Gastrocnemius medialis (tissue), 4 donors: ENCODE data around the gene METTL15. TPM values are rescaled to one million over a fixed set of nuclear protein-coding genes. Genes with fewer than 3 reads are reported as not detected.

ENCODE experiments used
- ATAC-seq, 2 donors: fragments of 150-250 bp; one replicate each; pipeline ENCODE4 v1.9.1; 2016
- DNase-seq, 2 donors: peaks; one replicate each; pipeline ENCODE4 v3.0.0-alpha.2; 2019
- H3K27ac ChIP-seq, 4 donors: fragments of 200-600 bp; sonication (generic); 1 replicate in 1 of 4; 2 replicates in 3 of 4; pipeline ENCODE4 v1.5.1; 2016 to 2018; ENCODE audit warnings: mild to moderate bottlenecking in 2 of 4, moderate library complexity in 1 of 4
- H3K27me3 ChIP-seq, 3 donors: fragments of 200-600 bp; sonication (generic) in 2 of 3; 1 replicate in 1 of 3; 2 replicates in 2 of 3; pipeline versions ENCODE4 v1.5.1 to v1.6.0; 2016 to 2019; ENCODE audit warnings: mild to moderate bottlenecking in 1 of 3, moderate library complexity in 1 of 3
- H3K36me3 ChIP-seq, 2 donors: fragments of 200-600 bp; sonication (generic) in 1 of 2; one replicate each; pipeline ENCODE4 v1.5.1; 2017 to 2018
- H3K4me1 ChIP-seq, 2 donors: fragments of 200-600 bp; sonication (generic) in 1 of 2; one replicate each; pipeline ENCODE4 v1.5.1; 2016 to 2017; ENCODE audit warnings: mild to moderate bottlenecking in 2 of 2
- H3K4me3 ChIP-seq, 4 donors: fragments of 200-600 bp; sonication (generic) in 3 of 4; 1 replicate in 1 of 4; 2 replicates in 3 of 4; pipeline ENCODE4 v1.5.1; 2016 to 2019; ENCODE audit warnings: mild to moderate bottlenecking in 2 of 4
- H3K9me3 ChIP-seq, 3 donors: fragments of 200-600 bp; sonication (generic) in 2 of 3; 1 replicate in 1 of 3; 2 replicates in 2 of 3; pipeline ENCODE4 v1.5.1; 2016 to 2019
- POLR2A ChIP-seq, 2 donors: fragments of 450-650 bp; IDR thresholded peaks; one replicate each; pipeline ENCODE4 v1.6.1; 2017; ENCODE audit warnings: antibody characterized with exemption in 2 of 2, mild to moderate bottlenecking in 2 of 2, moderate library complexity in 2 of 2
- in situ Hi-C, 4 donors: fragments of 200-750 bp; cut with MboI; loops; one replicate each; pipeline versions ENCODE4 v1.15.0 to v1.8.0; 2017; ENCODE audit warnings: low sequenced_read_pairs in 4 of 4
- intact Hi-C: fragments of 100-400 bp; cut with DNase I; formaldehyde crosslinking; loops from one replicate; pipeline ENCODE4 v1.15.1; 2023; ENCODE audit warnings: low total_unique reads
- total RNA-seq, 4 donors: library from RNA; depleted of rRNA; stranded (reverse); fragments of >200 nt; gene quantifications; one replicate each; pipeline versions ENCODE4 v1.1.0 to v1.2.3, GENCODE V29; 2016
- TF ChIP-seq, protein P1 (sequence below), 5 experiments: fragments of 450-650 bp in 3 of 5; fragments of 200-600 bp in 2 of 5; sonication (generic) in 2 of 5; IDR thresholded peaks in 4 of 5; conservative IDR thresholded peaks in 1 of 5; 1 replicate in 4 of 5; 2 replicates in 1 of 5; pipeline ENCODE4 v1.5.1; 2016 to 2019; ENCODE audit warnings: antibody characterized with exemption in 5 of 5, mild to moderate bottlenecking in 3 of 5, moderate library complexity in 3 of 5

The METTL15 gene
- total RNA-seq, 4 donors from 2014 or later = 4.5 to 15.5 (median 6.7) TPM

DNA sequence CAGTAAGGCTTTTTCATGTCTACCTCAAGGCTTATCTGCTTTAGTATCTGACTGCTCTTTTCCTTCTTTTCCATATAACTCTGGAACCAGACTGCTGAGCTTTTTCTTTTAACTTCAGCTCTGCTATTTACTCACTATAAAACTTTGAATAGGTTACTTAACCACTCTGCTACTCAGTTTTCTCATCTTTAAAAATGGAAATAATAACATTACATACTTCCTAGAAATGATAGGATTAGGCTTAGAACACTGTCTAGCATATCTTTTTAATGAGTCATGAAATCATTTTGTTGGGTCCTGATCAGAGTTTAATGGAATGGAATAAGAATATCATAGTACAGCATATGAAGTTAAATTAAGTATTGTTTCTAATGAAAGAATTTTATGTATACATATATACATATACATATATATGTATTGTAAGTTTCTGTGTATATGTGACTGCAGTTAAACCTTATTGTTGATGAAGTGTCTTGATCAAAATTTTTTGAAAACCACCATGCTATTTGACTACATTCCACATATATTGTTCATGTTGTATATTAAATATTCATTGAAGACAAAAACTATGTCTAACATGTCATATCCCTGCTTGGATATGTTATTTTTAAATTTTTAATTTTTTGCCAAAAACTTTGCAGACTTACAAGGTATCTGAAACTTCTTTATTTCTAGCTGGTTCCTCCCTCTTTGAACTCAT, 120.2 kb downstream of the METTL15 start:
- no peak for TF ChIP-seq POLR2A (IDR thresholded peaks at IDR 0.05)
- TF ChIP-seq, protein P1, sequence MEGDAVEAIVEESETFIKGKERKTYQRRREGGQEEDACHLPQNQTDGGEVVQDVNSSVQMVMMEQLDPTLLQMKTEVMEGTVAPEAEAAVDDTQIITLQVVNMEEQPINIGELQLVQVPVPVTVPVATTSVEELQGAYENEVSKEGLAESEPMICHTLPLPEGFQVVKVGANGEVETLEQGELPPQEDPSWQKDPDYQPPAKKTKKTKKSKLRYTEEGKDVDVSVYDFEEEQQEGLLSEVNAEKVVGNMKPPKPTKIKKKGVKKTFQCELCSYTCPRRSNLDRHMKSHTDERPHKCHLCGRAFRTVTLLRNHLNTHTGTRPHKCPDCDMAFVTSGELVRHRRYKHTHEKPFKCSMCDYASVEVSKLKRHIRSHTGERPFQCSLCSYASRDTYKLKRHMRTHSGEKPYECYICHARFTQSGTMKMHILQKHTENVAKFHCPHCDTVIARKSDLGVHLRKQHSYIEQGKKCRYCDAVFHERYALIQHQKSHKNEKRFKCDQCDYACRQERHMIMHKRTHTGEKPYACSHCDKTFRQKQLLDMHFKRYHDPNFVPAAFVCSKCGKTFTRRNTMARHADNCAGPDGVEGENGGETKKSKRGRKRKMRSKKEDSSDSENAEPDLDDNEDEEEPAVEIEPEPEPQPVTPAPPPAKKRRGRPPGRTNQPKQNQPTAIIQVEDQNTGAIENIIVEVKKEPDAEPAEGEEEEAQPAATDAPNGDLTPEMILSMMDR (IDR thresholded peaks at IDR 0.05 in 4 of 5, conservative IDR thresholded peaks at IDR 0.05 in 1 of 5) = no peak
- DNase-seq (no peak), ATAC-seq (no peak)
- intact Hi-C loops = no loop called here
- Histone ChIP-seq H3K4me3 (no peak overlapping the region), H3K4me1 (no peaks in the 10 kb centered on the region), H3K36me3 (no peaks in the 10 kb centered on the region), H3K9me3 (no peaks in the 10 kb centered on the region), H3K27ac (no peak overlapping the region), H3K27me3 (no peaks in the 10 kb centered on the region)
- in situ Hi-C loops = no loop called here

DNA sequence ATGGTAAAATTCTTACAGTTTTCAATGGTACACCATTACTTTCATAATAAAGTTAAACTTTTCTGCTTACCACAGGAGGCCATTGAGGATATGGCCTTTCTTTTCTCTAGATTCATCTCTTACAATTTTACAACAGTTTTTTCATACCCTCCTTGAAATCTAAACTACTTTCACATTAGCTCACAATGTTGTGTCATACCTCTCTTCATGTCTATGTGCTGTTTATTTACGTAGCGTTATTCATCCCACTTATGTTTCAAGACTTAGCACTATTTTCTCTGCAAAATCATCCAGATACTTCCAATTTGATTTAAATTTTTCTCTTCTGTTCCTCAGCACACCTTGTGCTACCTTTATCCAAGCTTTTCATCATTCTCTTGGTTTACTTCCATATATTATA, 123.3 kb downstream of the METTL15 start:
- H3K4me1 ChIP-seq = no peaks in the 10 kb centered on the region
- DNase-seq (no peak), ATAC-seq (no peak)

DNA sequence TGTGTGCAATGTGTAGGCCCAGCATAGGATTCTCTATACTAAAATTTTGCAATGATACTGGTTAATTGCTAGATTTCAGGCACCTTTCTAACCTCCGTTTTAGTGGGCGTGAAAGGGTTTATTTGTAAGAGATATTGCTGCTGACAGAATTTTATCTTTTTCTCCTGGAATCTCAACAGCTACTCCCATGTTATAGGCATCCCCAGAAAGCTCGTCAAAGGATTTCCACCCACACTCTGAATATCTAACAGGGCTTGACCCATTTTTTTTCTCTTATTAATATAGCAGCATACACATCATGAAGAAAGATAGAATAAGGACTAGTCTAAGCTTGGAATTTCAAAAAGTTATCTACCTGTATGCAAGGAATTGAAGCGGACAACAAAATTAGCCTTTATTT, 124.5 kb downstream of the METTL15 start:
- in situ Hi-C loops (no loop called here), intact Hi-C loops (no loop called here)
- DNase-seq (no peak), ATAC-seq (no peak)
- no peaks in the 10 kb centered on the region for H3K27me3 ChIP-seq
- H3K27ac ChIP-seq = no peak overlapping the region
- H3K9me3 ChIP-seq = no peaks in the 10 kb centered on the region
- H3K4me1 ChIP-seq = no peaks in the 10 kb centered on the region
- no peaks in the 10 kb centered on the region for H3K36me3 ChIP-seq
- TF ChIP-seq, protein P1 (IDR thresholded peaks at IDR 0.05 in 4 of 5, conservative IDR thresholded peaks at IDR 0.05 in 1 of 5) = no peak
- H3K4me3 ChIP-seq = no peak overlapping the region

More for the DNA sequence above, 123.3 kb downstream of the METTL15 start:
- Histone ChIP-seq H3K27ac (no peak overlapping the region), H3K36me3 (no peaks in the 10 kb centered on the region), H3K27me3 (no peaks in the 10 kb centered on the region), H3K9me3 (no peaks in the 10 kb centered on the region), H3K4me3 (no peak overlapping the region)
- in situ Hi-C loops = no loop called here
- no peak for TF ChIP-seq POLR2A (IDR thresholded peaks at IDR 0.05)
- TF ChIP-seq, protein P1 (IDR thresholded peaks at IDR 0.05 in 4 of 5, conservative IDR thresholded peaks at IDR 0.05 in 1 of 5) = no peak
- intact Hi-C loops = no loop called here

DNA sequence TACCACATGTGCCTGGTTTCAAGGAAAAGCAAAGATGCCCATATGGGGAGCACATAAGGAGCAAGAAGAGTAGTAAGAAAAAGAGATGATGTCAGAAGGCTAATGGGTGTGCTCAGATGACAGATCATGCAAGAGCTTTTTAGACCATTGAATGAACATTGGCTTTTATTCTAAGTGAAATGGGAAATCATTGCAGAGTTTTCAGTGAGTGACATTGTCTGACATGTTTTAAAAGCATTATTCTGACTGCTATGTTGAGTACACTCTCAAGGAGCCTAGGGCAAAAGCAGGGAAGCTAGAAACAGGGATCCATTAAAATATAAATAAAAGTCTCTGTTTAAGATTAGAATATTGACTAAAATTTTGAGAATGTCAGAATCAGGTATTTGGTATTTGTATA, 133.6 kb downstream of the METTL15 start:
- H3K4me1 ChIP-seq = peaks cover 0 to 12% of the 10 kb centered on the region in 2 donors
- H3K27me3 ChIP-seq = no peaks in the 10 kb centered on the region
- in situ Hi-C loops (no loop called here), intact Hi-C loops (no loop called here)
- no peaks in the 10 kb centered on the region for H3K36me3 ChIP-seq
- ATAC-seq = no peak
- H3K4me3 ChIP-seq = no peak overlapping the region
- TF ChIP-seq, protein P1 (IDR thresholded peaks at IDR 0.05 in 4 of 5, conservative IDR thresholded peaks at IDR 0.05 in 1 of 5) = no peak
- no peak for TF ChIP-seq POLR2A (IDR thresholded peaks at IDR 0.05)
- no peaks in the 10 kb centered on the region for H3K9me3 ChIP-seq
- no peak for DNase-seq
- no peak overlapping the region for H3K27ac ChIP-seq

DNA sequence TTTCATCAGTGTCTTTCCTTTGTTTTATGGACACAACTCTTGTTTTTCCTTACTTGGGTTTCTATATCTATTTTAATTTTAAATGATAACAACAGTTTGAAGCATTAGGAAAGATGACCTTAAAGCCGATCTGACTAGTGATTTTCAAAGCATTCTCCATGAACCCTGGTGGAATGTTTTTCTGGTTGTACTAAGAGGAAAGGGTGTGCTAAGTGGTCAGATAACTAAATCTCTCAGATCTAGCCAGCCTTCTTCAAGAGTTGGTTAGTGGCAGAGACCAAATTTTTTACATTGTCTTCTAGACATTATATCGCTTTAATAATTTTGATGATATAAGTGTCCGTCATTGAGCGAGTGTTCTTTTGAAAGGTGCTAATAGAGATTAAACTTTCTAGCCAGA, 134.4 kb downstream of the METTL15 start:
- Histone ChIP-seq H3K27me3 (no peaks in the 10 kb centered on the region), H3K4me1 (peaks cover 0 to 12% of the 10 kb centered on the region in 2 donors), H3K27ac (no peak overlapping the region), H3K4me3 (no peak overlapping the region), H3K36me3 (no peaks in the 10 kb centered on the region), H3K9me3 (no peaks in the 10 kb centered on the region)
- DNase-seq (no peak), ATAC-seq (no peak)
- intact Hi-C loops (no loop called here), in situ Hi-C loops (no loop called here)
- TF ChIP-seq, protein P1 (IDR thresholded peaks at IDR 0.05 in 4 of 5, conservative IDR thresholded peaks at IDR 0.05 in 1 of 5) = no peak
- TF ChIP-seq POLR2A (IDR thresholded peaks at IDR 0.05) = no peak
